DOHH2 (cell line): ENCODE data around the gene RFLNA.

Source experiments
- CTCF ChIP-seq: fragments of 200-600 bp; sonication (generic); IDR thresholded peaks from one replicate; pipeline ENCODE4 v1.5.1; 2014; ENCODE audit warnings: antibody characterized with exemption, mild to moderate bottlenecking, low read depth, low read length; ENCODE audit not compliant: poor library complexity, severe bottlenecking
- EZH2phosphoT487 ChIP-seq: fragments of 200-600 bp; sonication (generic); IDR thresholded peaks from 2 replicates; pipeline ENCODE4 v1.6.1; 2017; ENCODE audit warnings: borderline replicate concordance, mild to moderate bottlenecking, antibody characterized with exemption, low read length, moderate library complexity, mixed read lengths

DNA sequence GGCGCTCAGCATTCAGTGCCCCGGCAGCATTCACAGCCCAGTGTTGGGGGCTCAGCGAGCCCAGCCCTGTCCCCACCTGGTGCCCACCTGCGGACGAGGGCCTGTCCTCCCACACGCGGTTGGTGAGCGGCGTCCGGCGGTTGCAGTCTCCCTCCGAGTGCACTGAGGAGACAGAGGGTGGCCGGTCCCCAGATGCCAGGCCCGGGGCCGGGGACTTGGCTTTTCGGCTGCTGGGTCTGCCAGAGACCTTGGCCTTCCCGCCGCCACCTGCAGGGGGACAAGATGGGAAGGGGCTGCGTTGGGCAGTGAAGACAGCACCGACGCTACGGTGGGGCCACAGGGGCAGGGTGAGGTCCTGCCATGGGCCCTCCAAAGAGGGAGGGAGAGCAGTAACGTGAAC is 31.2 kb downstream of the RFLNA start:
- no peak for TF ChIP-seq CTCF
- no peak for TF ChIP-seq EZH2phosphoT487
